ENCODE data around the gene UNK.
"Not testable (repeated sequence)": the region's sequence is repeated elsewhere in the genome, so short reads cannot be mapped to it uniquely, and the experiment has no call there.

UNK gene

DNA sequence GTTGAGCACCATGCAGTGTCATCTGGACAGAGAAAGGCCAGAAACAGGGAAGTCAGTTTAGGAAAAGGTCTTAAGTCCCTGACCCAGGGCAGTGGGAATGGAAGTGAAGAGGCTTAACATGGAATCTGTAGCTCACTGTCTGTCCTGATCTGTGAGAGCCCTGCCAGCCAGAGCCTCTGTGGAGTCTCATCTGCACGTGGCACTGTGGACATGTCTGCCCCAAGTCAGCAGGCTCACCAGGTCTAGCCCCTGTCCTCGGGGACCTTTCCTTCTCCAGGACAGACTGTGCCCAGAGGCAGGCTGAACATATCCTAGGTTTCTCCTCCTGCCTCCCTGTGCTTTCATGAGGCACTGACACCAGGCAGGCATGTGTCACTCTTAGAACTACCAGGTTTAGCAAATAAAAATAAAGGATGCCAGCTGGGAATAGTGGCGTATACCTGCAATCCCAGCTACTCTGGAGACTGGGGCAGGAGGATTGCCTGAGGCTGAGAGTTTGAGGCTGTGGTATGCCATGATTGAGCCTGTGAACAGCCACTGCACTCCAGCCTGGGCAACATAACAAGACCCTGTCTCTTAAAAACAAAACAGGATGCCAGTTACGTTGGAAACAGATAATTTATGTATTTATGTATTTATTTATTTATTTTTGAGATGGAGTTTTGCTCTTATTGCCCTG, 22.4 kb downstream of the UNK start:
- DNase-seq: no peak

DNA sequence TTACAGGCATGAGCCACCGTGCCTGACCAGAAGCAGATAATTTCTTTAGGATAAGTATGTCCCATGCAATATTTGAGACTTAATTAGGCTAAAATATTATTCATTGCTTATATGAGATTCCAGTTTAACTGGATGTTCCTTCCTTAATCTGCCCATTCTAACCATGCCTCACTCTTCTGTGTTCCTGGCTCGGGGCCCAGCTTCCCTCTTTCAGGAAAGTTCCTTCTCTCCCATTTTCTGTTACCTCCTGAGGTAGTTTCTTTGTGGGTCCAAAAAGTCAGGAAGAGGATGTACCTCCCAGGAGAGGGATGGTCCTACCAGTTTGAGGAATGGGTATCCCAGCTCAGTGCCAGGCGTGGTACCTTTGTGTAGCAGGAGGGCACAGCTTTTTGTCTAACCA, 23.3 kb downstream of the UNK start:
- DNase-seq: no peak

DNA sequence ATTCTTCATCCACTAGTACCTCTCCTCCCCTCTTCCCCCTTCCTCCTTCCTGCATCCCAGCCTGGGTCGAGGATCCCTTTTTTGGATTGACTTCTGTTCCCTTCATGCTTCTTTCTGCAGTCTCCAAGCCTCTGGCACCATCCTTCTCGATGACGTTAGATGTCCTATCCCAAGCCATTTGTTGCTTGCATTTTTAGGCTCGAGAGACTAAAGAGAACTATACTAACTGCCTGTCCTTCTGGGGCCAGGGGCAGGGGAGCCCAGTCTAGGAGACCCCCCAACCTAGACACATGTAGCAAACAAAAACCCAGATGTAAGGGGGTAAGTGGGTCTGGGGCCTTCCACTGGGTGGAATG, 23.9 kb downstream of the UNK start:
- DNase-seq: no peak

DNA sequence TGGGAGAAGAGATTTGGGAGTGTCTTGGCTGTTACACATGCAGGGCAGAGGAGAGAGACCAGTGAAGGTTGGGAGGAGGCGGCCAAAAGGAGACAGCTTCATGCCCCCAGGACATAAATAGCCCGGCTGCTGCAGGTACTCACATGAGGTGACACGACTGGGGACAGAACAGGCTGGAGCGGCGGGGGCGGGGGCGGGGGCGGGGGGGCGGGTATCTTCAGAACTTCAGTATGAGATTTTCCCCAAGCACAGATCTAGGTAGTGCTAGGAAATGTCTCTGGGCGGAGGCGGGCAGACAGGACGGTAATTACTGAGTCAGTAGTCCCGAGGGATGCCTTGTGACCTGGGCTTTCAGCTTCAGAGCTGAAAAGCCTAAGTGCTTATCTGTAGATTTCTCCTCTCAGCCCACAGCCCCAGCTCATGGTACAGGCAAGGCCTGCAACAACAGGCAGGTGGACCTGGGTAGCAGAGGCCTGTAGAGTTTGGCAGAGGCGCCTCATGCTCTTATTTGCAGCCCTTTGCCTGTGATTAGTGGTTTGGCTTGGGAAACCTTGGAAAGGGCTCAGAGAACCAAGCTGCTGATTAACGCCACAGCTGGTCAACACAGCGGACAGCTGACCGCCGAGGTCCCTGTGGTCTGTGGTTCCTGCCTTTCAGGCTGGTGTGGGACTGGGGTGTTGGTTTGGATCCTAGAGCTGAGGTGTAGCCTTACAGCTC, 24.5 kb downstream of the UNK start:
- no peak for DNase-seq

DNA sequence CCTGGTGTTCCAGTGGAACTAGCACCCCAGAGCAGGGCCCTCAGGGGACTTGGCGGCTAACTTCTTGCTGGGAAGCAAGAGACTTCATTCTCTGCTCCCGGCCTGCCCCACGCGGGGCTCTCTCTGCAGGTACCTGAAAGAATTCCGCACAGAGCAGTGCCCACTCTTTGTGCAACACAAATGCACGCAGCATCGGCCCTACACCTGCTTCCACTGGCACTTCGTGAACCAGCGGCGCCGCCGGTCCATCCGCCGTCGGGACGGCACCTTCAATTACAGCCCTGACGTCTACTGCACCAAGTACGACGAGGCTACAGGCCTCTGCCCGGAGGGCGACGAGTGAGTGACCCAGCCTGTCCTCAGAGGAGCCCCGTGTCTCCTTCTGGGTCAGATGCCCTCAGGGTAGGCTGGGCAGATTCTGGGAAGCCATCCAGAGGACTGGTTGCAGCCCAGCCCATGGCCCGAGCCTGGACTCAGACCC, 25.1 kb downstream of the UNK start:
- DNase-seq: no peak

DNA sequence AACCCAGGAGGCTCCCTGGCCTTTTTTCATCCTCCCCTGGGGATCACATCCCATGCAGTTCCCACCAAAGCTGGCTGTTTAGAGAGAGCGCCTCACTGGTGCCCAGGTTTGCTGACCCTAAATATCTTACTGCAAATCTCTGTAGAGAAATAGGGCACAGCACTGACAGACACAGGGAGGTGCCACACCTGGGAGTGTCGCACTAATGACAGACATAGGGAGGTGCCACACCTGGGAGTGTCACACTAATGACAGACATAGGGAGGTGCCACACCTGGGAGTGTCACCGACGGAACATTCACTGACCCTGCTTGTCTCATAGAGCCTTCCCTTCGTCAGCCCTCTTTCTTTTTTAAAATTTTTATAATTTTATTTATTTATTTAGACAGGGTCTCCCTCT, 25.6 kb downstream of the UNK start:
- no peak for DNase-seq

DNA sequence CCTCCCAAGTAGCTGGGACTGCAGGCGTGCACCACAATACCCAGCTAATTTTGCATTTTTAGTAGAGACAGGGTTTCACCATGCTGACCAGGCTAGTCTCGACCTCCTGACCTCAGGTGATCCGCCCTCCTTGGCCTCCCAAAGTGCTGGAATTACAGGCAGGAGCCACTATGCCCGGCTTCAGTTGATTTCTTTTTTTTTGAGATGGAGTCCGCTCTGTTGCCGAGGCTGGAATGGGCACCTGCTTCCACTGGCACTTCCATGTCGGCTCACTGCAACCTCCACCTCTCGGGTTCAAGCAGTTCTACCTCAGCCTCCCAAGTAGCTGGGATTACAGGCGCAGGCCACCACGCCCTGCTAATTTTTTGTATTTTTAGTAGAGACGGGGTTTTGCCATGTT, 26.1 kb downstream of the UNK start:
- not testable (repeated sequence) for DNase-seq

DNA sequence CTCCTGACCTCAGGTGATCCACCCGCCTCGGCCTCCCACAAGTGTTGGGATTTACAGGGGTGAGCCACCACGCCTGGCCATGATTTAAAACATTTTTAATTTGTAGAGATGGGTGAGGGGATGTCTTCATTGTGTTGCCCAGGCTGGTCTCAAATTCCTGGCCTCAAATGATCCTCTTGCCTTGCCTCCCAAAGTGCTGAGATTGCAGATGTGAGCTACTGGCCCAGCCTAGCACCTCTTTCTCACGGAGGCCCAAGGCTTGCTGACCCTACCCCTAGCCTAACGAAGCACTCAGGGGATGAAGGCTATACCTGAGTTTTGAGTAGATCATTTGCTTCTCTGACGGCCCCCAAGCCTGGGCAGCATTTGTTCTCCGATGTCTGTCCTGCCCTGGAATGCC, 26.6 kb downstream of the UNK start:
- no peak for DNase-seq

DNA sequence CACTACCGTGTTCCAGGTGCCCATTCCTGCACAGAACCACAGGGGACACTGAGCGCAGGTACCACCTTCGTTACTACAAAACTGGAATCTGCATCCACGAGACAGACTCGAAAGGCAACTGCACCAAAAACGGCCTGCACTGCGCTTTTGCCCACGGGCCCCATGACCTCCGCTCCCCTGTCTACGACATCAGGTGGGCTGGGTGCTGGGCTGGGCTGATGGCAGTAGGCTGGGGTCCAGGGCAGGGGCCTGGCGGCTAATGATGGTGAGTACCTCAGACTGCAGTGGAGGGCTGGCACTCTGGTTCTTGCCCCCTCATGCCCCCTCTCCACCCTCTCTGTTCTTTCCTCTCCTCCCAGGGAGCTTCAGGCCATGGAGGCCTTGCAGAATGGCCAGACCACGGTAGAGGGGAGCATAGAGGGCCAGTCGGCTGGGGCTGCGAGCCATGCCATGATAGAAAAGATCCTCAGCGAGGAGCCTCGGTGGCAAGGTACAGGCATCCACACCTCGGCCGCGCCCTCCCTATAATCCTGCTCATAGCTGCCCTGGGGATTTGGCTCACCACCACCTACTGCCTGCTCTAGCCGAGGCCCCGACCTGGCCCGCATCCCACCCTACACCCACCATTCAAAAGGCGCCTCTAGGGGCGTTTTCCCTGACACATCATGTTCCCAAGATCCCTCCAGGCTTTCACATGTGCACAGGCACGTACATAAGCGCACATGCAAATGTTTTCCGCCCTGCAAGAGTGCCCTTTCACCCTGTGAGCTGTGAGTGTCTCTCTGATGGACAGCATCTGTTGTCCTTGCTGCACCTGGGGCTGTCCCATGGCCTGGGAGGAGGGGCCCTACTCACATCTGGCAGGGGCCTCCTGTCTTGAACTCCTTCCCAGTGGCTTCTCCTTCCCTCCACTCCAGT, 27.7 kb downstream of the UNK start:
- no peak for DNase-seq

DNA sequence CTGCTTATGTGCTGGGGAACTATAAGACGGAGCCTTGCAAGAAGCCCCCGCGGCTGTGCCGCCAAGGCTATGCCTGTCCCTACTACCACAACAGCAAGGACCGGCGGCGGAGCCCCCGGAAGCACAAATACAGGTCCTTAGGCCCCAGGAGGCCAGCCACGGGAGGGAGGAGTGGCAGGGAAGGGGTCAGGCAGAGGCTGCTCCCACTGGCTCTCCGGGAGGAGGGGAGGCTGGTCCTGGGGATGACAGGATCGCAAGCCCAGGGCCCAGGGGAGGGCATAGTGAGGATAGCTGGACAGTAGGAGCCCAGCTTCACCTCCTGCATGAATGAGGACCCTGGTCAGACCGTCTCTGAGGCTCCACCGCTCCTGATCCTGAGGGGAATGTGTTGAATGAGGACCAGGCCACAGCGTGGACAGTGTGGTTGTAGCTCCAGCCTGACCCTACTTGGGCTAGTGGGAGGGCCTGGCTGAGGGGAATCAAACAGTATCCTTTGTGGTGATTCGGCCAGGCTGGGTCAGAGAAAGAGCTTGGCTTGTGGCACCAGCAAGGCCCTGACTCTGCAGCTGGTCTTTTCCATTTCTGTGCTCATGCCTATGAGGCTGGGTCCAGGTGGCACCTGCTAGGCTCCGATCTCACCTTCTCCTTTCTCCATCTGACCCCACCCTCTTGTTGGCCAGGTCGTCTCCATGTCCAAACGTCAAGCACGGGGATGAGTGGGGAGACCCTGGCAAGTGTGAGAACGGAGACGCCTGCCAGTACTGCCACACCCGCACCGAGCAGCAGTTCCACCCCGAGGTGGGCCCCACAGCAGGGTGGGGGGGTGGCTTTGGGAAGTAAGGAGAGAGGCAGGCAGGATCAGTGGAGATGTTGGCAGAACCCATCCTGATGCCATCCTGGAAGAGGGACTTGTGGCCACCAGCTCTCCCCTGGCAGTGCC, 28.7 kb downstream of the UNK start:
- no peak for DNase-seq

DNA sequence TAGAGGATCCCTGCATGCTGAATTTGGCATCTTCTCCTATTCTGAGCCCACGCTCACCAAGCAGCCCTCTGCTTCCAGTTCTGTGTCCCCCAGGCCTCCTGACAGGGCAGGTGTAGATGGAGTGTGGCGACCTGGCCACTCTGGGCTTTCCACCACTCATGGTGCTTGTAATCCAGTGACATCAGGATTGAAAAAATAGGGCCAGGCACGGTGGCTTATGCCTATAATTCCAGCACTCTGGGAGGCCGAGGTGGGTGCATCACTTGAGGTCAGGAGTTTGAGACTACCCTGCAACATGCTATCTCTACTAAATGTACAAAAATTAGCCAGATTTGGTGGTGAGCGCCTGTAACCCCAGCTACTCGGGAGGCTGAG, 29.4 kb downstream of the UNK start:
- no peak for DNase-seq

DNA sequence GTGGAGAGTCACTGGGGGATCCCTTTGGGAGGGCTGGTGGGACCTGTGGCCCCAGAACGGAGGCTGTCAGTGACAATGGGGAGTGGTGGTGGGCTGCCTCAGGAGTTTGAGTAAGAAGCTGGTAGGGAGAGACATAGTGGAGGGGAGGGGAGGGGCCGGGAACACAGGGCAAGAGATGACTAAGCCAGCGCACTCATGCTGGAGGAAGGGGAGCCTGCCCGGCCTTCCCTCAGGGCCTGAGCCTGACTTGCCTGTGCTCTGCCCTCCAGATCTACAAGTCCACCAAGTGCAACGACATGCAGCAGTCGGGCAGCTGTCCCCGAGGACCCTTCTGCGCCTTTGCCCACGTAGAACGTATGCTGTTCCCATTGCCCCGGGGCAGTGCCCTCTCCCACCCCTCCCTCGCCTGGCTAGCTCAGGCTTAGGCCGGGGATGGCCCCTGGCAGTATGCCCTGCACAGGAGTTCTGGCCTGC, 30.3 kb downstream of the UNK start:
- DNase-seq: no peak

DNA sequence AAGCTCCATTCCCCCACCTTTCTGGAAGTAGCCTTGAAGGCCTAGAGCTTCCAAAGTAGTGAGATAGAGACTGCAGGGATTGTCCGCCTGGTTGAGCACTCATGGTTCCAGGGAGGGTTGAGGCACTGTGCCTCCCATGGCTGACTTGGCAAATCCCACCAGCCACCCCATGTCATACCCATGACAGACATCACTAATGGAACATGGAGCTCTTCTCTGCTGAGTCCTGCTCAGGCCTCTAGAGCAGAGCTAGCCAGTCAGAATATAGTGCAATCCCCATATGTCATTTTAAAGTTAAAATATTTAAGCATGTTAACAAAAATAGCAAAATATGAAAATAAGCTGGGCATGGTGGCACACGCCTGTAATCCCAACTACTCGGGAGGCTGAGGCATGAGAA, 30.8 kb downstream of the UNK start:
- no peak for DNase-seq

DNA sequence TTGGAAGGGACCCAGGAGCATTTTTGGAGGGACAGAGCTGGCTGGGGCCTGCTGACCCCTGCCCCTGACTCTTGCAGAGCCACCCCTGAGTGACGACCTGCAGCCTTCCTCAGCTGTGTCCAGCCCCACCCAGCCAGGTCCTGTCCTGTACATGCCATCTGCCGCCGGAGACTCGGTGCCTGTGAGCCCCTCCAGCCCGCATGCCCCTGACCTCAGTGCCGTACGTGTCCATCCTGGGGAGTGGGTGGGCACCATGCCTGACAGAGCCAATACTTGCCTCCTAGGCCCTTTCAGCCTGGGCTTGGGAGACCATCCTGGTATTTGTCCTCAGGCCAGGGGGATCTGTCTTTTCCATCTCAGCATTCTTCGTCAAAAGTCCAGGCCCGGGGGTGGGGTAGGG, 32.1 kb downstream of the UNK start:
- no peak for DNase-seq

DNA sequence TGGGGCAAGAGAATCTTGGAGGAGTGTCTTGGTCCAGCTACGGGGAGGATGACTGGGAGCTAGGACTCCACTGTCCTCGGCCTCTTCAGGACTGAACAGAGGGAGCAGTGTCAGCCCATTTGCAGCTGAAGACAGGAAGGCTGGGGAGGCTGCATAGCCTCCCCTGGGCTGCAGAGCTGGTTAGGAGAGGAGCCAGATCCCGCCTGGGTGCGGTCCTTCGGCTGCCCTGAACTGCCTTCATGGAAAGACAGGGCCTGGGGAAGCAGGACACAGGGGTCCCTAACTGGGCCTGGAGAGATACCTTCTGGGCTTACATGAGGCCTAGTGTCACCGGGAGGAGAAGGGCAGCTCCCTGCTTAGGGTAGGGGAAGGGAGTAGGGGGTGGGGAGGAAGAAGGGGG, 33.0 kb downstream of the UNK start:
- DNase-seq: no peak

DNA sequence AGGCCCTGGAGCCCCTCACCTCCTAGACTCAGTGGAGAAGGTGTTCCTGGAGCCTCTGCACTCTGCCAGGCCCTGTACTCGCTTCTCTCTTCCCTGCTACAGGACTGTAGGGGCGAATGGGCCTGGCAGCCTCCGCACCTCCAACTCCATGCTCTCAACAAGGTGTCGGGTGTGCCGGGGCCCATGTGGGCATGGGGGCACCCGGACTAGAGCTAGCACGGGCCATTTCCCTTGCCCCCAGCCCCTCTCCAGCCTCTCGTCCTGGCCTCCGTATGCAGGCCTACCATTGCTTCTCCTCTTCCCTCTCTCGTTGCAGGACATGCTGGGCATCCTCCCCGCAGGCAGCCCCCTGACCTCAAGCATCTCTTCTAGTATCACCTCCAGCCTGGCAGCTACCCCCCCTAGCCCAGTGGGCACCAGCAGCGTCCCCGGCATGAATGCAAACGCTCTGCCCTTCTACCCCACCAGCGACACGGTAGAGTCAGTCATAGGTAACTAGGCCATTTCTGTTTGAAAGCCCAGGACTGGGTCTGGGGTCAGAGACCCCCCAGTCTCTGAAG, 33.8 kb downstream of the UNK start:
- DNase-seq: no peak

DNA sequence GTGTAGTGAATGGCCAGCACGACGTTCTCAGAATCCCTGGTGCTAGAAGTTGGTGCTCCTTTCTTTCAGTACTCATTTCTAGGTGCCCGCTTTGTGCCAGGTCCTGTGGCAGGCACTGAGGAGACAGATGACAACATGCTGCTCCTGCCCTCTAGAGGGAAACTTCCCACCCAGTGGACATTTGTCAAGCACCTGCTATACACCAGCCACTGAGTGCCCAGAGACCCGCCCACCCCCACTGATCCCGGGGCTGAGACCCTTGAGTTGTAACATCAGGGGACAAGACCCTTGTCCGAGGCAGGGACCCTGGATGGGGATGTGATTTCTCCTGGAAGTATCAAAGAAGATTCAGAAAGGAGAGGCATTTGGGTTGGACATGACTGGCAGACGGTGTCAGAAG, 34.5 kb downstream of the UNK start:
- DNase-seq: no peak

DNA sequence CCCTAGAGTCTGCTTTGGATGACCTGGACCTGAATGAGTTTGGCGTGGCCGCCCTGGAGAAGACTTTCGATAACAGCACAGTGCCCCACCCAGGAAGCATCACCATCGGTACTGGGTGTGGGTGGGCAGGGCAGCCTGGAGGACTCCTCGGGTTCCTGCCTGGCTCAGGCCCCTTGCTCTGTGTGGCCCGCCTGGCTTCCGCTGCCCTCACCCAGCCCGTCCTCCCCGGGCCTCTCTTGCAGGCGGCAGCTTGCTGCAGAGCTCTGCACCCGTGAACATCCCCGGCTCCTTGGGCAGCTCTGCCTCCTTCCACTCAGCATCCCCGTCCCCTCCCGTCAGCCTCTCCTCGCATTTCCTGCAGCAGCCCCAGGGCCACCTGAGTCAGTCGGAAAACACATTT, 35.1 kb downstream of the UNK start:
- DNase-seq: no peak

DNA sequence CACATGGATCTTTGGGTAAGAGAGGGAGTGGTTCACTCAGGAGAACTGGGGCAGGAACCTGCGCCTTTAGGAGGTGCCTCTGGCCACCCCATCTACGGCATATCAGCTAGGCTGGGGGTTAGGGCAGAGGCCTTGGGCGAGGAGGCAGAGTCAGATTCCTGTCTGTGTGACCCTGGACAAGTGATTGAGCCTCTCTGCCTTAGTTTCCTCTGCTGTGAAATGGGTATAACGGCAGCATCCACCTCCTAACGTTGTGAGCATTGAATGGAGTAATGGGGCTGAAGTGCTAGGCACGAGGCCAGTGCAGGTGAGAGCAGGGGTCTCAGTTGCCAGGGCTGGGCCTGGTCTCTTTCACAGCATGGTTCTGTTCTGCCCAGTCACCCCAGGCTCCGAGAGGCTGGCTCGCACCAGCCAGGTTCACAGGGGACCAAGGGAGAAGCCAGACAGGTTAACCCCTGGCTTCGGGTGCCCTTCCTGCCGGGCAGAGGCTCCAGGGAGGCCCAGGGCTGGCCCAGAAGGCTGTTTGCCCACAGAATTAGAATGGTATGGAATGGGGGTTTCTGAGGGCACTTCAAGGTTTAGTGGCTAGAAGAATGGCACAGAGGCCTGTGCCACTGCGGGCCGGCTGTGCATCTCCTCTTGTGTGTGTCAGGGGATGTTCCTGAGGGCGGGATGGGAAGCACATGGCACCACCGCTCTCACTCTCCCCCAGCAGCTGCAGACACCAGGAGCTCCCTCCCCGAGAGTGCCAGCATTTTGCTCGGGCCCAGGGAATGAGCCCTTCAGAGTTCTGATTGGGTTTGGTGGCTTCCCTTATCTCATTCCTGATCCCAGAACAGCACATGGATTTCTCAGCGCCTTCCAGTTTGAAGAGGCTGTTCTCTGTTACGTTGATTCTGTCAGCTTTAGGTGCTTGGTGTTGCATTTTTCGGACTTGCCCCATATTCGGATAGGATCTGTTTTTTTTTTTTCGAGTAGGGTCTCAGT, 35.8 kb downstream of the UNK start:
- no peak for DNase-seq

DNA sequence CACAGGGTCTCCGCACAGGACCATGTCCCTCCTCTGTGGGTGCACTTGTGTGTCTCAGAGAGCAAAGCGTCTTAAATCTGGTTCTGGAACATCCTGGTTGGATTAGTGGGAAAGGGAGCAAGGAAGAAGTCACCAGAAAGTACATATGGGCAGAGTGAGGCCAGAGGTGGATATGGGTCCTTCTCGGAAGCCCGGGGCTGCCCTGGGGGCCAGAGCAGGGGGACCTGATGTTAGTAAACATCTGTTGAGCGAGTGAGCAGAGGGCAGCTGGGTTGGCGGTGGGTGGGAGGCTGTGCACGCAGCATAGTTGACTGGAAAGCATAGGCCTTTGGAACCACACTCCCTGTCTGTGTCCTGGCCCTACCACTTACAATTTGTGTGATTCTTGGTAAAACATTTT, 36.9 kb downstream of the UNK start:
- DNase-seq: no peak
